PFSK-1 (cell line): ENCODE results near the gene ATP2B2.

ENCODE experiments used
- FOXP2 ChIP-seq: optimal IDR thresholded peaks from 2 replicates; pipeline ENCODE3; 2011; ENCODE audit warnings: borderline replicate concordance, control low read depth, inconsistent platforms; ENCODE audit not compliant: insufficient read depth; ENCODE audit errors: extremely low read length, extremely low read depth
- POLR2AphosphoS5 ChIP-seq: IDR thresholded peaks from 2 replicates; pipeline ENCODE4 v1.6.1; 2012; ENCODE audit warnings: low read depth, mild to moderate bottlenecking, control low read depth, low read length, moderate library complexity
- SIN3A ChIP-seq: IDR thresholded peaks from 2 replicates; pipeline ENCODE4 v1.6.1; 2012; ENCODE audit warnings: mild to moderate bottlenecking, low read length, moderate library complexity, borderline replicate concordance; ENCODE audit not compliant: insufficient read depth
- TAF1 ChIP-seq: IDR thresholded peaks from 2 replicates; pipeline ENCODE4 v1.6.1; 2012; ENCODE audit warnings: low read length, control low read depth, borderline replicate concordance; ENCODE audit not compliant: insufficient read depth
- TF ChIP-seq, protein P1 (sequence below), 2 experiments: IDR thresholded peaks; 2 replicates each; pipeline versions ENCODE4 v1.6.1 to v1.8.0; 2011 to 2012; ENCODE audit warnings: low read depth in 2 of 2, low read length in 2 of 2, control low read depth in 1 of 2, inconsistent platforms in 1 of 2, mild to moderate bottlenecking in 1 of 2, moderate library complexity in 1 of 2; ENCODE audit not compliant: insufficient read depth in 1 of 2

The ATP2B2 gene

GRCh38 chr3:10532939-10533736 lies 27.8 kb upstream of the ATP2B2 start:
- TF ChIP-seq TAF1, result no peak
- no peak for TF ChIP-seq SIN3A
- TF ChIP-seq, protein P1, sequence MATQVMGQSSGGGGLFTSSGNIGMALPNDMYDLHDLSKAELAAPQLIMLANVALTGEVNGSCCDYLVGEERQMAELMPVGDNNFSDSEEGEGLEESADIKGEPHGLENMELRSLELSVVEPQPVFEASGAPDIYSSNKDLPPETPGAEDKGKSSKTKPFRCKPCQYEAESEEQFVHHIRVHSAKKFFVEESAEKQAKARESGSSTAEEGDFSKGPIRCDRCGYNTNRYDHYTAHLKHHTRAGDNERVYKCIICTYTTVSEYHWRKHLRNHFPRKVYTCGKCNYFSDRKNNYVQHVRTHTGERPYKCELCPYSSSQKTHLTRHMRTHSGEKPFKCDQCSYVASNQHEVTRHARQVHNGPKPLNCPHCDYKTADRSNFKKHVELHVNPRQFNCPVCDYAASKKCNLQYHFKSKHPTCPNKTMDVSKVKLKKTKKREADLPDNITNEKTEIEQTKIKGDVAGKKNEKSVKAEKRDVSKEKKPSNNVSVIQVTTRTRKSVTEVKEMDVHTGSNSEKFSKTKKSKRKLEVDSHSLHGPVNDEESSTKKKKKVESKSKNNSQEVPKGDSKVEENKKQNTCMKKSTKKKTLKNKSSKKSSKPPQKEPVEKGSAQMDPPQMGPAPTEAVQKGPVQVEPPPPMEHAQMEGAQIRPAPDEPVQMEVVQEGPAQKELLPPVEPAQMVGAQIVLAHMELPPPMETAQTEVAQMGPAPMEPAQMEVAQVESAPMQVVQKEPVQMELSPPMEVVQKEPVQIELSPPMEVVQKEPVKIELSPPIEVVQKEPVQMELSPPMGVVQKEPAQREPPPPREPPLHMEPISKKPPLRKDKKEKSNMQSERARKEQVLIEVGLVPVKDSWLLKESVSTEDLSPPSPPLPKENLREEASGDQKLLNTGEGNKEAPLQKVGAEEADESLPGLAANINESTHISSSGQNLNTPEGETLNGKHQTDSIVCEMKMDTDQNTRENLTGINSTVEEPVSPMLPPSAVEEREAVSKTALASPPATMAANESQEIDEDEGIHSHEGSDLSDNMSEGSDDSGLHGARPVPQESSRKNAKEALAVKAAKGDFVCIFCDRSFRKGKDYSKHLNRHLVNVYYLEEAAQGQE (IDR thresholded peaks at IDR 0.05; ENCODE audit: insufficient read depth in 1 of 2, low read depth in 2 of 2, low read length in 2 of 2), result no peak
- TF ChIP-seq FOXP2, result no peak
- TF ChIP-seq POLR2AphosphoS5, result no peak

DNA sequence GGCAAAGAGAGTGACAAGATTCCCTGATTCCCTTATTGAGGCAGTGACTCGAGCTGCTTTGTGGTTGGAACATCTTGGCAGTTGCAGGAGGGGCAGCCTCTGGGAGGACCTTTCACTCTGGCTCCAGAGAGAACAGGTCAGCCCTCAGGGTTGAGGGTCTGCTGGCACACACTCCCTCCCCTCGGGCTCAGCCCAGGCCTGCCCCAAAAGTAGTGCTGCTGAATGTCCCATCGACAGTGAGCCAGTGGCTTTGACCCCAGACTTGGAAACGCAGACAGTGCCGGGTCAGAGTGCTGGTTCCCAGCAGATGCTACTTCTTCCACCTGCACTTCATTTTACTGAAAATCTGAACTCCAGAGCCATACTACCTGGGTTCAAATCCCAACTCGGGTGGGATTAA lies 25.6 kb upstream of the ATP2B2 start:
- TF ChIP-seq TAF1 (no peak), FOXP2 (no peak)

GRCh38 chr3:10530241-10530640 lies 24.9 kb upstream of the ATP2B2 start:
- TF ChIP-seq TAF1 (no peak), POLR2AphosphoS5 (no peak), SIN3A (no peak), FOXP2 (no peak)
- TF ChIP-seq, protein P1 (IDR thresholded peaks at IDR 0.05; ENCODE audit: insufficient read depth in 1 of 2, low read depth in 2 of 2, low read length in 2 of 2), result no peak

- TF ChIP-seq POLR2AphosphoS5, result no peak
- TF ChIP-seq TAF1, result no peak
- TF ChIP-seq, protein P1 (IDR thresholded peaks at IDR 0.05; ENCODE audit: insufficient read depth in 1 of 2, low read depth in 2 of 2, low read length in 2 of 2), result no peak
- no peak for TF ChIP-seq SIN3A
- TF ChIP-seq FOXP2, result no peak
Observed at GRCh38 chr3:10529809-10530208, 24.4 kb upstream of the ATP2B2 start.

DNA sequence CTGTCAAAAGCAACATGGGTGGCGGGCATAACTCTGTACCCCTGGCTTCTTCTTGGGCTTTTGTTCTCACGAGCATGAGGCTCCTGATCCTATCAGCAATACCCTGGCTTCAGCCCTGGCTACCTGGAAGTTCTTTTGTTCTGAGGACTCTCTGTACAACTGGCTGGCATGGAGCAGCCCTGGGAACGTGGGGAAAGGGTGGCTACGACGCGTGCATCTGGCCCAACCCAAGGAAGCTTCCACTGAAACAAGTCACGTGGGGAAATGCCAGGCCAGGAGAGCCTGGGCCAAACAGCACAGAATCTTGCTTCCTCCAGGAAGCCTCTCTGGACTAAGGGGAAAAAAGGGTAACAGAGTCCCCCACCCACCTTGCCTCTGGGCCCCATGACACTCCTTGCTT lies 22.7 kb upstream of the ATP2B2 start:
- no peak for TF ChIP-seq SIN3A

DNA sequence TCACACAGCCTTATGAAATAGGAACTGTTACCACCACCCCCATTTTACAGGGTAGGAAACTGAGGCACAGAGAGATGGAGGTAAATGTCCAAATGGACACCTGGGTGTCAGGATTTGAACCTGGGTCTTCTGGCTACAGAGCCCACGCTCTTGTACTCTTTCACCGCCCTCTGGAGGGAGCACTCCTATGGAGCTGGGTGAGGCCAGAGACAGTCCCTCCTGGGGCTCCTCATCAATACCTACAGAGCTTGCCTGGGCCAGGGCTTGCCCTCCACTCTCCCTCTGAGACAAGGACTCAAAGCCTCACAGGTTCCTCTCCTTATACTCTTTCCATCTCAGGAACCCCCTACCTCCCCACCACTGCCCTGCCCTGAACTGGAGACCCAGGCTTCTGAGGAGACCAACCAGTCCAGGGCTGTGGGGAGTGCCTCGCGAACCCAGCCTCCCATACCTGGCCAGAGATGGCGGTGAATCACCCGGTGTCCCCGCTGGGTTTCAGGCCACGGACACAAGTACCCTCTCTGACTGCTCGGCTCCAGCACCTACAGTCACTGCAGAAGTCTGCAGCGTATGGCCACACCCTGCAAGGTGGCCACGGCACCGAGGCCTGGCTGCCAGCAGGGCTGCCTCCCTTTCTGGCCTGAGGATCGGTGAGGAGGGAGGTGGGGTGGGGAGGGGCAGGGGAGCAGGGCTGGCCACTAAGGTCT lies 22.1 kb upstream of the ATP2B2 start:
- TF ChIP-seq SIN3A, result no peak
- no peak for TF ChIP-seq FOXP2
- TF ChIP-seq, protein P1 (IDR thresholded peaks at IDR 0.05; ENCODE audit: insufficient read depth in 1 of 2, low read depth in 2 of 2, low read length in 2 of 2), result no peak
- no peak for TF ChIP-seq POLR2AphosphoS5
- TF ChIP-seq TAF1, result no peak
